ENCODE results near the gene FKBP14.

FKBP14 gene, protein sequence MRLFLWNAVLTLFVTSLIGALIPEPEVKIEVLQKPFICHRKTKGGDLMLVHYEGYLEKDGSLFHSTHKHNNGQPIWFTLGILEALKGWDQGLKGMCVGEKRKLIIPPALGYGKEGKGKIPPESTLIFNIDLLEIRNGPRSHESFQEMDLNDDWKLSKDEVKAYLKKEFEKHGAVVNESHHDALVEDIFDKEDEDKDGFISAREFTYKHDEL

GRCh38 chr7:30026229-30027064 is at the start of gene FKBP14:
FKBP14 (minus strand) TSS chr7:30026702; CDS start chr7:30026508, 194 bp downstream.
- peak; percentile 96 for DNase-seq (ENCODE audit: low spot score)

- peak; percentile 7 for DNase-seq (ENCODE audit: low spot score)
Observed at GRCh38 chr7:30074422-30075030, 48.0 kb upstream of the FKBP14 start.

DNA sequence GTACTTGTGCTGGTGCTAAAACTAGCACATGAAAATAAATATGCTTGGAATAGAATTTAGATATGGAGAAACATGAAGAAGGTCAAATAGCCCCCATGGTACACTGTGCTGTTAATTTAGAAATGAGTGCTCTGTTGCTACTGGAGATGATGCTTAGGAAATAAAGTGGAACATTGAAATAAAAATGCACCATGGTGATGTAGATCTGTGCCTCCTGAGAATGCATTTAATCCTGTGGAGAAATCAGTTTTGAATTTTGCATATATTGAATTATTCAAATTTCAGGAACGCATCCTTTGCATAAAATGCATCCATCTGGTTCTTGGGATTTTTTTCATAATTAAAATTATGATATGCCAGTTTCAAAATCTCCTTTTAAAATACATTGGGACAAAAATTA is 46.2 kb upstream of the FKBP14 start:
- no peak for DNase-seq (ENCODE audit: low spot score)

DNA sequence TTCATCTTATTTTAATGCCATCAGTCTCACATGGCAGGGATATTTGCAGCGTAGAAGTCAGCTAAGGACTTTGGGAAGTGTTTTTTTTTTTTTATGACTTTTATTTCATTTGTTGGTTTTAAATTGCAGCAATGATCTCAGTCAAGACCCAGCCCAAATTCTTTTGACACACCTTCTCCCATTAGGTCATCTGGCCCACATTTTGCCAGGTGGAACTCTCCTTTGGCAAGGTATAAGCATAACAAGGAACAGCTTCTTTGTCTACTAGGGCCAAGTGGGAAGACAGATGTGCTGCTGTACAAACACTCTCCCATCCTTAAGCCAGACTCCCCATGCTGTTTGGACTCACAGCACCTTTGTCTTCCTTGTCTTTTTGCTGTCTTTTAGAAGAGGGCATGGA is 43.5 kb upstream of the FKBP14 start:
- DNase-seq (ENCODE audit: low spot score): no peak

- DNase-seq (ENCODE audit: low spot score): no peak
Observed at GRCh38 chr7:30069096-30069867, 42.8 kb upstream of the FKBP14 start.

- DNase-seq (ENCODE audit: low spot score): no peak
Observed at GRCh38 chr7:30068117-30068516, 41.6 kb upstream of the FKBP14 start.

DNA sequence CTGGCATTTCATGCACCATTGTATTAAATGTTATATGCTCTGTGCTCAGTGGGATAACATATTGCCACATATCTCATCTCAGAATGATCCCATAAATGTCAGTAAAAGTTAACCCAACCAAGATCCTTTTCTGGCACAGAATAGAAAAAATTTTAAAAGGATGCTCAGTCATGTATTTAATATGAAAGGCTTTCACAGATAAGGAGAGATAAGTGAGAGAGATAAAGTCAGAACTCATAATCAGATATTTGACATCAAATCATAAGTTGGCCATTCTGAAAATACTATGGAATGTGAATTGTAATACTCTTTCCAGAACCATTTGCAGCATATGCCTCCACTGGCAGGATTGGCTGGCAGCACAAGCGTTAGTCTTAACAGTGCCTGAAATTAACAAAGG is 40.2 kb upstream of the FKBP14 start:
- DNase-seq (ENCODE audit: low spot score): no peak

DNA sequence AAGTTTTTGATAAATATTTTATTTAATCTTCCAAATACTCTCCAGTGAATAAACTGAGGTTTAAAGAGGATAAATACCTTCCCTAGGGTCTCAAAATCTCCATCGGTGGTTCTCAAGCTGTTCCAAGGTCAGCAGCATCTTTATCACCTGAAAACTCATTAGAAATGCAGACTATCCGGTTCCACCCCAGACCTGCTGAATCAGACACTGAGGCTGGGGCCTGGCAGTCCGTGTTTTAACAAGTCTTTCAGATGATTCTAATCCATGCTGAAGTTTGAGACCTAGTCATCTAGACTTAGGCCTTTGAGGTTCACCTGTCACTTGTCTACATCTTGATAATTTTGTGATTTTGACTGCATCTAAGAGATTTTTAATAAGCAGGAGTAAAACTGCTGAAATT is 39.2 kb upstream of the FKBP14 start:
- DNase-seq (ENCODE audit: low spot score): no peak

DNA sequence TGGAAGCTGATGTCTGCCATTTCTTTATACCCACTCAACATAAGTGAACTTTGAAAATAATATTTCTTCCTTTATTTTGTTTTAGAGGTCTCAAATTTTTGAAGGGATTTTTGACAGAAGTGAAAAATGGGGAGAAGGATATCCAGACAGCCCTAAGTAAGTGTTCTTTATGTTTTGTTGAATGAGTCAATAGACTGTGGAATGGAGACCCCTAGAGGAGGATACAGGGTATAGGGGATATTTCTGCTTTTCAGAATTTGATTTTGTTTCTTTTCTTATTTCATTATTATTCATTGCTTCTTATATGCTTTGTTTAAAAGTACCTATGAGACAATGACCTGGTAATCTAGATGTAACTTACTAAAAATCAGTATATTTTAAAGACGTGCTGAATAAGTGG is 36.1 kb upstream of the FKBP14 start:
- DNase-seq (ENCODE audit: low spot score): peak; percentile 7

DNA sequence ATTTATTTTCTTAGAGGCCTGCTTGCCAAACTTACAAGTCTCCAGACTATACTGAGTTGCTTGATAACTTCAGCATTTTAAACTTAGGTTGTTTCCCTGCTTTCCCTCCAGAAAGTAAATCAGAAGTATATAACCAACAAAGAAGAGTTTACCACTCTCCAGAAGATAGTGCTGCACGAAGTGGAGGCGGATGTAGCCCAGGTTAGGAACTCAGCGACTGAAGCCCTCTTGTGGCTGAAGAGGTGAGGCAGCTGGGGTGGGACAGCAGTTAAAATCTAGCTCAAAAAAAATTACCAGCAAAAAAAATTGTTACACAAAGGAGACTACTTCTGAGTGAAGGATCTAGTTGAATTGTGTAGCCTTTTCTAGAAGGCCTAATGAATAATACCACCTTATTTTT is 35.3 kb upstream of the FKBP14 start:
- DNase-seq (ENCODE audit: low spot score): peak; percentile 39

DNA sequence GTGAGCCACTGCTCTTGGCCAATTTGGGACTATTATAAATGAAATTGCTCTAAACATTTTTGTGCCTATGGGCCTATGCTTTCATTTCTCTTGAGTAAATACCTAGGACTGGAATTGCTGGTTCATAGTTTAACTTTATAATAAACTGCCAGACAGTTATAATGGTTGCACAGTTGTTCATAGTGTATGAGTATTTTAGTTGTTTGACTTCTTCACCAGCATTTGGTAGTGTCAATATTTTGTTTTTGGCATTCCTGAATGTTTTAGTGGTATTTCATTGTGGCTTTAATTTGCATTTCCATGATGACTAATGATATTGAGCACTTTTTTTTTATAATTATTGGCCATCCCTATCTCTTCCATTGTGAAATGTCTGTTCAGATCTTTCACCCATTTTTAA is 31.2 kb upstream of the FKBP14 start:
- DNase-seq (ENCODE audit: low spot score): no peak

GRCh38 chr7:30053068-30053467 is 26.6 kb upstream of the FKBP14 start:
- DNase-seq (ENCODE audit: low spot score): no peak

DNA sequence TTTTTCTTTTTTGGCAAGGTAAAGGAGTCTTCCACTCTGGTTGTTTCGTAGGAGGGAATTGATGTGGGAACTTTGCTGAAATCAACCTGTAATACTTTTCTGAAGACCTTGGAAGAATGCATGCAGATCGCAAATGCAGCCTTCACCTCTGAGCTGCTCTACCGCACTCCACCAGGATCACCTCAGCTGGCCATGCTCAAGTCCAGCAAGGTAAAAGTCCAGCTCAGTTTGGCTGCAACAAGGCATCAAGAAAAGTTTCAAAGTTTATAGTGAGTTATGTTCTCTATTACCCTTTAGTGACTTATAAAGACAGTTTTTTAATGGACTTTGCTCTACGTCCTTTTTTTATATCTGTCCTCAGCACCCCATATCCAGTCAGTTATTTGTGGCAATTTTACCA is 22.7 kb upstream of the FKBP14 start:
- DNase-seq (ENCODE audit: low spot score): no peak

- DNase-seq (ENCODE audit: low spot score): no peak
Observed at GRCh38 chr7:30048582-30048981, 22.1 kb upstream of the FKBP14 start.

DNA sequence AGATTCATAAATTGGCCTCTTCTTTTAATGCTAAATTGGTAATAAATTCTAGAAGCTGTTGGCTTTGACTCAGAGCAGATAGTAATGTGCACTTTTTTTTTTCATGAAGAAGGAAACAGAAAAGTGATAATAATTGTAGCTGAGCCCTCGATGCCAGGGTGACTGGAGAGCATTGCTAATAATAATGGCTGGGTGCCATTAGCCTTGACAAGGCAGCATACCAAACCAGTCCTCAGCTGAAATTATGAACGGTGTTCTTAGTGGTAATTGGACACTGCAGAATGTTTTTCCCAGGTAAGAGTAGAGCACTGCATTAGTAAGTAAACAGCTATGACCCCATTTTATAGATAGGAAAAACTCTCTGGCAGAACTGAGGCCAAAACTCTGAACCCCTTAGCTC is 20.6 kb upstream of the FKBP14 start:
- DNase-seq (ENCODE audit: low spot score): no peak

GRCh38 chr7:30046127-30046770 is 19.7 kb upstream of the FKBP14 start:
- no peak for DNase-seq (ENCODE audit: low spot score)

GRCh38 chr7:30041526-30042269 is 15.2 kb upstream of the FKBP14 start:
- DNase-seq (ENCODE audit: low spot score): no peak

DNA sequence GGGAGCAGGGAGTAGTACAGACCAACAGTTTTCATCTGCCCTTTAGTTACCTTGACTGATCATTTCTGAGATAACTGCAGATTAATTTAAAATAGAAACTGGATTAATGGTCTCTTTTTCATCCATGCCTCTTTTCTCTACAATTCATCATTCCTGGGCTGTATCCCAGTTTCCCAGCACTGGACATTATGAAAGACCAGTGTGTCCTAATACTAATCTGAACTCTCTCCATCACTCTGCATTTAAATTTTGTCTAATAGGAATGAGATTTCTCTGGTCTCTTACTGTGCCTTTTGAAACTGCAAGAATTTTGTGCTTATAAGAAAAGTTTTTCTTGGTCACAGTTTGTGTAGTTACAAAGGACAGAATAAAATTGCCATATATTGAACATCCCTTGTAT is 14.4 kb upstream of the FKBP14 start:
- DNase-seq (ENCODE audit: low spot score): no peak

GRCh38 chr7:30038196-30038980 is 11.9 kb upstream of the FKBP14 start:
- no peak for DNase-seq (ENCODE audit: low spot score)

GRCh38 chr7:30036220-30036619 is 9.7 kb upstream of the FKBP14 start:
- DNase-seq (ENCODE audit: low spot score): no peak
